NCI-H1930 (cell line): ENCODE data around the gene ABHD8.

Experiments
- DNase-seq, 2 experiments: peaks; one replicate each; lab custom pipeline; 2025; lab: John Stamatoyannopoulos, UW

Gene ABHD8, protein sequence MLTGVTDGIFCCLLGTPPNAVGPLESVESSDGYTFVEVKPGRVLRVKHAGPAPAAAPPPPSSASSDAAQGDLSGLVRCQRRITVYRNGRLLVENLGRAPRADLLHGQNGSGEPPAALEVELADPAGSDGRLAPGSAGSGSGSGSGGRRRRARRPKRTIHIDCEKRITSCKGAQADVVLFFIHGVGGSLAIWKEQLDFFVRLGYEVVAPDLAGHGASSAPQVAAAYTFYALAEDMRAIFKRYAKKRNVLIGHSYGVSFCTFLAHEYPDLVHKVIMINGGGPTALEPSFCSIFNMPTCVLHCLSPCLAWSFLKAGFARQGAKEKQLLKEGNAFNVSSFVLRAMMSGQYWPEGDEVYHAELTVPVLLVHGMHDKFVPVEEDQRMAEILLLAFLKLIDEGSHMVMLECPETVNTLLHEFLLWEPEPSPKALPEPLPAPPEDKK

GRCh38 chr19:17303167-17303939 is at the start of gene ABHD8:
ABHD8 (minus strand) TSS chr19:17303425; CDS start chr19:17301616, 1,809 bp downstream.
- DNase-seq, result peak; percentile 89 to 90

DNA sequence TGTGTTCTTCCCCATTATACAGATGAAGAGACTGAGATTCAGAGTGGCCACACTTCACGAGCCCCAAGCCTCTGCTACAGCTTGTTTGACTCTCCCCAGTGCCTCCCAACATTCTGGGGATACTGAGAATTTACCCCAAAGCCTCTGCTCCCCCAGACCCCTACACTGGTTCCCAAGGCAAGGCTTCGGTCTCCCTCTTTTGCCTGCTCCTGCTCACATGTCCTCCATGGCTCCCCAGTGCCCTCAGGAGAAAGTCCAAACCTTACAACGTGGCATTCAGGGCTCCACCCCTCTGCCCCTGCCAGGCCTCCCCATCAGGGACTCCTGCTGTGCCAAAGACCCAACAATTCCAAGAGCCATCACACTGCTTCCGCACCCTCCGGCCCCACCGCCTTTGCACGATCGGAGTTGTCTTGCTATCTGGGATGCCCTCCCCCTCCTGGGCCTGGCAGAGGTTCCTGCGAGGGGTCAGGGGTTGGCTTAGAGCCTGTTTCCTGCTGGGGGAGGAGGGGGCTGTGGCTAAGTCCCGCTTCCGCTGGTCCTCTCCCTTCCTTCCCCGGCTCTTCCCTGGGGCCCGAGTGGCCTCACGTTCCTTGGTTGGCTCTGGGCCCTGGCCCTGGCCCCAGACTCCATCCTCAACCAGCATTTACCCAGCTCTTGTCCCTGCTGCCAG is 49.5 kb upstream of the ABHD8 start:
- no peak for DNase-seq

GRCh38 chr19:17351815-17352435 is 48.7 kb upstream of the ABHD8 start:
- DNase-seq, result peak in 1 of 2 experiments; percentile 8

DNA sequence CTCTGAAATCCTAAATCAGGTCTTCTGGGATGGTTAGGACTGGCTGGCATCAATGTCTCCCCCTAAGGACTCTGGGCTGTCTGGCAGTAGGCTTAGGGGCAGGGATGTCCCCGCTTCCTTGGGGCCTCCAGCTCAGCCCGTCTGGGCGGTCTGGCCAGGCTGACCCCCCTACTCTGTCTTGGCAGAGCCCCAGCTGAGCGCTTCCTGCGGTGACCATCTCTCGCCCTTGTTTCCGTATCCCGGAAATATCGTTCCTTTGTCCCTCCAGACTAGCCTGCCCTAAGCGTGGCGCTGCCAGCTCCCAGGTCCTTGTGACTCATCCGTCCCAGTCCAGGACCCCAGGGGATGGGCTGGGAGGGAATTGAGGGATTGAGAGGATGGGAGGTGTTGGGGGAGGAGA is 45.5 kb upstream of the ABHD8 start:
- peak in 1 of 2 experiments; percentile 17 for DNase-seq

GRCh38 chr19:17347877-17348276 is 44.7 kb upstream of the ABHD8 start:
- DNase-seq, result no peak

DNA sequence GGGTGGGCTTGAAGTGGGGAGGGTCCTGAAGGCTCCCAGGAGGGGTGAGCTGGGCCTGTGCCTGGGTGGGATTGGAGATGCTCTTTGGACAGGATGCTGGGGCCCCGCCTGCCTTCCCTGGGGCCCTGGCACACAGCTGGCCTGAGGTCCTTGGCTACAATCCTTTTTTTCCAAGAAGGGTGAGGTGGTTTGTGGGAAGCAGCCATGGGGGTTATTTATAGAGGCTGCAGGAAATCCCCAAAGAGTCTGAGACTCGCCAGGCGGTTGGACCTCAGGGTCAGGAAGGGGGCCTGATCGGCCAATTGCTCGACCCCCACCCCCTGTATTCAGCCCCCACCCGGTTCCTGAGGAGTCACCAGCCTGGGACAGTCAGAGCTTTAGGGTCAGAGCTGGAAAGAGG is 44.1 kb upstream of the ABHD8 start:
- no peak for DNase-seq

DNA sequence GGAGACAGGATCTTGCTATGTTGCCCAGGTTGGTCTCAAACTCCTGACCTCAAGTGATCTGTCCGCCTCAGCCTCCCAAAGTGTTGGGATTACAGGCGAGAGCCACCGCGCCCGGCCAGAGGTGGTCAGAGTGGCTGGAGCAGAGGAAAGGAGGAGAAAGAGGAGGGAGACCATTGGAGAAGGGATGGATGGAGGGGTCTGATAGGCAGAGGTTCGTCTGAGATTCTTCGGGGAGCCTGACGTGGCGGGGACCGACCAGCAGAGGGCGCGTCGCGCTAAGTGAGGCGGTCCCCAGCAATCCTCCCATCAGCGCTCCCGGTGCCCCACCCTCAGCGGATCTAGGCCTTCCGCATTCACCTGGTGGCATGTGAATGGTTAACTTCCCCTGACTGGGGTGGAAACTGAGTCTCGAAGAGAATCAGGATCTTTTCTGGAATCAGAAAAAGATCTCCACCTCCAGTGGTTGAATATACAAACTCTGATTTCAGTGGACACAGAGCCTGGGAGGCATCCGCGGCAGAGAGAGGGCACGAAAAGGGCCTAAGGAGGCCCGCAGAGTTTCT is 43.0 kb upstream of the ABHD8 start:
- peak in 1 of 2 experiments; percentile 42 for DNase-seq

GRCh38 chr19:17341845-17342244 is 38.6 kb upstream of the ABHD8 start:
- no peak for DNase-seq

GRCh38 chr19:17341386-17341785 is 38.2 kb upstream of the ABHD8 start:
- DNase-seq, result no peak

- no peak for DNase-seq
These were observed 37.7 kb upstream of the ABHD8 start for GRCh38 chr19:17340871-17341357.

DNA sequence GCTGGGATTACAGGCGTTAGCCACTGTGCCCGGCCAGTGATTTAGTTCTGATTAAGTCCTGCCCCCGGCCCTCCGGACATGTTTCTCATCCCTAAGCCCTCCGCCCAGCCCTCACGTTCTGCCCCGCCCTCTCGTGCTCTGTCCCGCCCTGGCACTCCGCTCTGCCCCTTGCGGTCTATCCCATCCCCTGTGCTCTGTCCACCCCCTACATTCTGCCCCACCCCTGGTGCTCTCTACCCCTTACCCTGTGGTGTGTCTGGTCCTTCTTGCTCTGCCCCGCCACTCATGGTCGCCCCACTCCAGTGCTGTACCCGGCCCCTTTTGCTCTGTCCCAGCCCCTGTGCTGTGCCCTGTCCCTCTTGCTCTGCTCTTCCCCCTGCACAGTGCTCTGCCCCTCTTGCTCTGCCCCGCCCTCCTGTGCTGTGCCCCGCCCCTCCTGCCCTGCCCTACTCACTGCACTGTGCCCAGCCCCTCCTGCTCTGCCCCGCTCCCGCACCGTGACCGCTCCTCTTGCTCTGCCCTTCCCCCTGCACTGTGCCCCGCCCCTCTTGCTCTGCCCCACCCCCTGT is 37.2 kb upstream of the ABHD8 start:
- DNase-seq, result no peak

GRCh38 chr19:17339088-17339741 is 36.0 kb upstream of the ABHD8 start:
- DNase-seq, result no peak

DNA sequence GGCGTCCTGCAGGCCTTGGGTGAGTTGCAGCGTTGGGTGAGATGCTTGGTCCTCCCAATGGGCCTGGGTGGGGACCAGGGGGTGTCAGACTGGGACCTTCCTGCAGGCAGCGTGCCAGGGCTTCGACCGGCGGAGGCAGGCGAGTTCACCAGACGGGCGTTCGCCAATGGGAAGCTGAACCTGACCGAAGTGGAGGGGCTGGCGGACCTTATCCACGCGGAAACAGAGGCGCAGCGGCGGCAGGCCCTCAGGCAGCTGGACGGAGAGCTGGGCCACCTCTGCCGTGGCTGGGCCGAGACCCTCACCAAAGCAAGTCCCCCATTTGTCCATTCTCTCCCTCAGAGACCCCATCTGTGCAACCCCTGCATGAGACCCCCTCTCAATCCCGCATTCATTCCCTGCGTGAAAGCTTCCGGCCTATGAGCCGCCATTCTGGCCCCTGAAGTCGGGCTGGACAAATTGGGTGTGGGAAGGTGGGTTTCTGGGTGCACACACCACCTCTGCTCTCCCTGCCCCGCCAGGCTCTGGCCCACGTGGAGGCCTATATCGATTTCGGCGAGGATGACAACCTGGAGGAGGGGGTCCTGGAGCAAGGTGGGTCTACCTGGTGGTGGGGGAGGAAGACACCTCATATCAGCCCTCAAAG is 35.3 kb upstream of the ABHD8 start:
- DNase-seq, result no peak

- no peak for DNase-seq
These were observed 34.6 kb upstream of the ABHD8 start for GRCh38 chr19:17337675-17338432.

DNA sequence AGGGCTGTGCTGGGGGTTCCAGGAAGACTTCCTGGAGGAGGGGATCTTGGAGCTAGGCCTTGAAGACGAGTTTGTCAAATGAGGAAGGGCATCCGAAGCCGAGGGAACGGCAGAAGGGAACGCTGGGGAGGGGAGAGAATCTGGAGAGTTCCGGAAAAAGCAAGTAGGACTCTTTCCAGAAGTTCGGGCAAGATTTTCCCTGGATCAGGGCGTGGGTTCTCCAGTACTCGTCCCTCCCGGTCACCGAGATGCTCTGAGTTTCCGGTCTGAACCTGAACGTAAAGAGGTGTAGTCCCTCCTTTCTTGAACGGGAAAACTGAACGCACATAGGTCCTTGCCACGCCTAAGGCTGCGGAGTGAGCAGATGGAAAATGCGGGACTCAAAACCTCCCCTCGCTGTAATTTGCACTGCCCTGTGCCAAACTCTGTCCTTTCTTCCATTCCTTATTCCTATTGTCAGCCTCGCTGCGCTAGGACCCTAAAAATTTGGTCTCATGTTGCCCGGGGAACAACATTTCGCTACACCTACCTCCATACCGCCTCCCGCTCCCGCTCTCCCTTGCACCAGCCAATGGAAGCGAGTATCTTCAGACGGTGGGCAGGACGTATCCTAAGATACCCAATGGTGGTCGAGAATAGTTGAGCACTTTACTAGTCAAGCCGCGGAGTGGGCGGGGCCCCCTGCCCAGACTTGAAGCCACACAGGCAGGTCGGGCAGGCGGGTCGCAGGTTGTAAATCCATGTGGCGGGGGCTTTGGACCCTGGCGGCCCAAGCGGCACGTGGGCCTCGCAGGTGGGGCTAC is 33.8 kb upstream of the ABHD8 start, which contains the start of gene GTPBP3:
GTPBP3 (plus strand) TSS at position 682 of the 803 bp plus-strand sequence; CDS start at position 741, 59 bp downstream.
- peak; percentile 93 to 94 for DNase-seq

DNA sequence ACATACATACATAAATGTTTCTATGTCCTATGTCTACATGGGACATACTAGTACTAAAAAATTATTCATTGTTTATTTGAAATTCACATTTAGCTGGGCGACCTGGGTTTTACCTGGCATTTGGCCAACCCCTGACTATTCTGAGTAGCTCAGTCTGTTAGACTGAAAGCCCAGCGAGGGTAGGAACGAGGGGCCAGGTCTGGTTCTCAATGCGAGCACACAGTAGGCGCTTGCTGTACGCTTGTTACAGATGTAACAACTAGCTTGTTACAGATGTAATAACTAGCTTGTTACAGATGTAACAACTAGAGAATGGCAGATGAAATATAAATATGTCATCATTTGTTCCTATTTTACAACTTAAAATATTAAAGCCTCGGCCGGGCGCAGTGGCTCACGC is 32.4 kb upstream of the ABHD8 start:
- no peak for DNase-seq

DNA sequence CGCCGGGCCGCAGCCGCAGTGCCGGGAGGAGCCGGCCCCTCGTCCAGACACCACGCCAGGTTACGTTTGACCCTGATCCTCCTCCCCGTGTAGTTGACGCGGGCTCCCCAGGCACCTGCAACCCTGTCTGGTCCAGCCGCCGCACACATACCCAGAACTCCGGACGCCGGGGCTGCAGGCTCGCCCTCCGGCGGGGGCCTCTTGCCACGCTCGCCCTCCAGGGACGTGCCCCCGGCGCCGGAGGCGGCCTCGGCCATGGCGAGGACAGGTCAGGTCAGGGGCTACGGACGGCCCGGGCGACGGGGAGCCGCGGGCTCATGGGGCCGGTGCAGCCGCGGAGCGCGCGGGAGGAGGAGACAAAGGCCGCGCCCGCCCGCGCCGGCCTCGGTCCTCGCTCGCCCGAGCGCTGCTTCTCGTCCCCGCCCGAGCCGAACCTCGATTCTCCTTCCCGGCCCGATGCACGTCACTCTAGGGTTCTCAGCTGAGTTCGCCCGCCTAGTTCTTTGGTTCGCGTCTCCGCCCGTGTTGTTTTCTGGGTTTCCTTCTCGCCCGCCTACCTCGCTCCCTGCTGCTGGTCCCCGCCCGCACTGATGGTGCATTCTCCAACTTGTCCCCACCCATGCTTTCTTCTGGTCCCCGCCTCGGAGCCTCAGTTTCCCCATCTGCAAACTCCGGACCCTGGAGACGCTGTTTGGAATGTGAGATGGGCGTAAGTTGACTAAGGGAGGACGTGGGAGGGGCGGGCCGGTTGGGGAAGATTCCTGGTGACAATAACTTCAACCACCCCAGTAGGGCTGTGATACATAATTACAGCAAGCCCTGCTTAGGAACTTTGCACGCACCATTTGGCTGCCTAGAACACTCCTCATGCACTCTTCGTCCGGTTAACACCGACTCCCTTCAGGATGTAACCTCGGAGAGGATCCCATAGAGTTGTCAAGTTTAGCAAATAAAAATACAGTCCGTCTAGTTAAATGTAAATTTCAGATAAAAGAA is 31.5 kb upstream of the ABHD8 start, which contains the start of gene ANO8:
ANO8 (minus strand) TSS at position 442 of the 996 bp plus-strand sequence; CDS start at position 257, 185 bp downstream.
- peak; percentile 80 to 86 for DNase-seq
